Measurements from ENCODE around the gene GARNL3.

Gene GARNL3

DNA sequence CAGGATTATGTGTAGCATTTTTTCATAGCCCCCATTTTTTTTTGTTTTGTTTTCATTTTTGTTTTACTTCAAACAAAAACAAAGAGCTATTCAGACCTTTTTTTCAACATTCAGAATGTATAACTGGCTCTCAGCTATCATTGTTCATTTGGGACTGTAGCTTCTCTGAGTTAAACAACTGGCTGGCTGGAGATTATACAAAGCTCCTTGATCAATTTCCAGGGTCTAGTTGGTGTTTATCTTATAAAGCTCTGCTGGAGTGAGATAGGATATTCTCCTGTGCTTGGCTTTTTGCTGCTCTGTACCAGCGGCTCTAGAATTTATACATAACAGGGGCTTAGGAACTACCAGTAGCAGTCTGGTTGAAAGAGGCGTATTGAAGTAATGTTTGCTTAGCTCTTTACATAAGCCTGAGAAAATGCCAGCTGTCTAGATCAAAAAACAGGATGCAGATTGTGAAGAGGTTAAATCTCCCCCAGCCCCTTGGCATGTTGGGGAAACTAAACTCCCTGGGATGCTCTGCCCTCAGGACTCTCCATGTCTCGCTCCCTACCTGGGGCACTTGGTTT, 15.2 kb downstream of the GARNL3 start:
- DNase-seq (ENCODE audit: low spot score), result no peak

DNA sequence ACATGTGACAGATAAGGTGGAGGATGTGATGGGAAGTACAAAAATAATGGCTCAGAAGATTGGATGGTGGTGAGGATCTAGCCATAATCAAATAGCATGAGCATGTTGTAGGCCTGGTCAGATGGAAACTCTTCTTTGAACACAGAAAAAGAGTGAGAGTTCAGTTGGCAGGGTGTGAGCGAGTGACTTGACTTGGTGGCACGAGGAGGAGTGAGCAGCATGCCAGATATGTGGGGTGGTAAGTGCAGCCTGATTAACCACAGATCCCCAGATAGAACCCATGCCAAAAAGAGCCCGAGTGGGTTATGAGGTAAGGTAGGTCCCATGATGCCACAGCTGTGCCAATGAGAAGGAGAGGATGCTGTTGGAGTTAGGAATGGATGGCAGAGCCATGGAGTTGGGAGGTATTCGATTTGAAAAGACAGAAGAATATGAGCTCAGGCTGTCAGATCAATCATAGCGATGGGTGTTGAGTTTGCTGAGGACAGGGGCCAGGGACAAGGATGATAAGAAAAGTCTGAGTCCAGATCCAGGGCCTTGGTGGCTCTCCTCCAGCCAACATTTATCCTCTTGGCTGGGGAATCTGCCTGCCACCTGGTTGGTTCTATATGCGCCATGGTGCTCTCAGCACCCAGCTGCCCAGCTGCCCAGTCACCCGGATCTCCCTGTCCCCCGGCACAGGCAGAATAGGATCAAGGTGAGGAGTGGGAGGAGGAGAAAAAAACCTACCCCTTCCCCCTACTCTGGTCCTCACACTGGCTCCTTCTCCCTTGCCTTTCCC, 16.5 kb downstream of the GARNL3 start:
- no peak for DNase-seq (ENCODE audit: low spot score)

DNA sequence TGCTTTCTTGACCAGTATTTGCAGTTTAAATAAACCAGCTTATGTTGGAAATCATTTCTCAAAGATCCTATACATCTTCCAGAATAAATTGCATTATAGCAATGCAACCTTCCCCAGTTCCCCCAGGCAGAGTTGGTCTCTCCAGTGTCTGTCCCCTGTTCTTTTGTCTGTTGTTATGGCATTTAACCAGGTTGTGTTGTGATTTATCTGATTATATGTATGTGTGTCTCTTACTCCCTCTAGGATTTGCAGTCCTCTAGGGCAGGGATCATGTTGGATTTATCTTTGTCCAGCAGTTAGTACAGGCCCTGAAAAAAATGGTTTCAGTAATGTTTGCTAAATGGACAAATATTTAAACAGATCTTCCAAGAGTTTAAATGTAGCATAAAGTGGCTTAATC, 17.3 kb downstream of the GARNL3 start:
- no peak for DNase-seq (ENCODE audit: low spot score)

DNA sequence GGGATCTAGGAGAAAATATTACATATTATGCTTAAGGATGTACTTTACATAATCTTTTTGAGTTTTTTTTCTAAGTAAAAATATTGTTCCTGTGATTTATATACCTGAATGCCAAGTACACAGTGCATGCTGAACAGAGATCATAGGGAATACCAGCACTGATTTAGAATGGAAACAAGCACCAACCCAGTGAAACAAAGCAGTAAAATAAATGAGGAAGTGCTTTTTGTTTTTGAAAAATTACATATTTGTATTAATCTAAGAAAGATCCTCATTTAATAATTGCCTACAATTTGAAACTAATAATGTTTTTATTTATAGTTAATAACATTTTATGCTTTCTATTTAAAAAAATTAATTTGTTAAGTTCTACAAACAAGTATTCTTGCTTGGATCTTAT, 18.0 kb downstream of the GARNL3 start:
- DNase-seq (ENCODE audit: low spot score), result no peak

DNA sequence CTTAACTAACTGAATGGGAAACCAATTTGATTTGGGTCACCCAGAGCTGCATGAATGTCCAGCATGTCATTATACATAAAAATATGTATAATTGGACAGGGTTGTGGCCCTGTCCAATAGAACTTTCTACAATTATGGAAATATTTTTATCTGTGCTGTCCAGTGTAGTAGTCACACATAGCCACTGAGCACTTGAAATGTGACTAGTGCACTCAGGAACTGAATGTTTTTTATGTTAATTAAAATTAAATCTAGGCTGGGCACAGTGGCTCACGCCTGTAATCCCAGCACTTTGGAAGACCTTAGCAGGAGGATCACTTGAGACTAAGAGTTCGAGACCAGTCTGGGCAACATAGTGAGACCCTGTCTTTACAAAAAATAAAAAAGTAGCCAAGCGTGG, 18.6 kb downstream of the GARNL3 start:
- no peak for DNase-seq (ENCODE audit: low spot score)

DNA sequence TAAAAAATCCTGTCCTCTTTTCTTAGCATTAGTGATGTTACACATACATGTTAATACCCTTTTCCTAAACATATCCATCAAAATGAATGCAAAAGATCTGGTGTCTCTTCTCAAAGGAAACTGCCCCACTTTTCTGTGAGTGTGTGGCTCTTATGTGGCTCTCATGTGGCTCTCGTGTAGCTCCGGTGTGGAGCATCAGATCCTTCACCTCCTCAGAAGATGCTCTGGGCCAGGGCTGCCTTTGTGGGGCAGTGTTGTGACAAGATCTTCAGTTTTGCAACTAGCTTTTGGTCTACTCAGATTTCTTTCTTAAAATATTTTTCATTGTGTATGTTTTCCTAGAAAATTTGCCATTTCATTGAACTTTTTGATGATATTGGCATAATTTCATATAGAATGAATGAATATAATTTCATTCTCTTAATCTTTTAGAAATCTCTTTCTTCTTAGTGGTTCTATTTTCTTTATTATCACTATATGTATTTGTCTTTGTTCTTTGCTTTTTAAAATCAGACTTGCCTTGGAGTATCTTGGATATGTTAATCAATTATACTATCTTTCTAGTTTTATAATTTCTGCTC, 19.4 kb downstream of the GARNL3 start:
- DNase-seq (ENCODE audit: low spot score), result peak; percentile 30

DNA sequence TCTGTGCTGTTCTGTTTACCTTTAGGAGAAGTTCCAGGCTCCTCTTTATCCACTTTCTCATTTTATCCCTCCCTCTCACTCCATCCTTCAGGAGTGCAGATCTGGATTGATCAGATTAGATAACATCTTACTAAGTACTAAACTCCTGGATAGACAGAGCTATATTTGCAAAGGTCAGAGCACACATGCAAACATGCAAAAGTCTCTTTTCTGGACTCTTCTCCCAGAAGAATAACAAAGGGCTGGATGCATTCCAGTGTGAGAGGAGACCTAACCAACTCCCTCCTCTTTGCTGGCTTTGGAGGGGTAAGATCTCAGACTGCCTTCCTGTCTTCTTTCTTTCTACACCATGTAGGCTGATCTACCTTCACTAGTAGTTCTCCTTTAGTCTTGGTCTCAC, 21.4 kb downstream of the GARNL3 start:
- DNase-seq (ENCODE audit: low spot score), result no peak

DNA sequence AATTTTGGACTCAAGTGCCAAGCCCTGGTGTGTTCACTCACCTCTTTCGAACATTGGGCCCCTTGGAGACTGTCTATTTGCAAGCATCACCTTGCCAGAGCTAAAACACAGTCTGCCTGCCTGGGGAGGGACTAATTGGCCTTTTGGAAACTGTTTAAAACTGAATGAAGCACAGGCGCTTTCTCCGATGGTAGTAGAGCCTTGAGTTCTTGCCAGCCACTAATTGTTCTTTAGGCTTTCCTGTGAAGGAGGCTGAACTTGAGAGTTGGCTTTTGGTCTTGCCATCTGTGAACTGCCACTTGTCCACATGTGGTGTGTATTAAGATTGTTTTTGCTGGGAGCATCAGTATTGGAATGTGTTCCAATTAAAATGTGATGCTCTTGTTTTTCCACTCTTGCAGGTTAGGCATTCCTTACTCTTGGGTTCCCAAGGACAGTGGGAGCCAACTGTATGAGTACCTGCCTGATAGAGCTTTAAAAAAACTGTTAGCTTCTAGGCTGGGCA, 26.0 kb downstream of the GARNL3 start:
- DNase-seq (ENCODE audit: low spot score), result no peak

DNA sequence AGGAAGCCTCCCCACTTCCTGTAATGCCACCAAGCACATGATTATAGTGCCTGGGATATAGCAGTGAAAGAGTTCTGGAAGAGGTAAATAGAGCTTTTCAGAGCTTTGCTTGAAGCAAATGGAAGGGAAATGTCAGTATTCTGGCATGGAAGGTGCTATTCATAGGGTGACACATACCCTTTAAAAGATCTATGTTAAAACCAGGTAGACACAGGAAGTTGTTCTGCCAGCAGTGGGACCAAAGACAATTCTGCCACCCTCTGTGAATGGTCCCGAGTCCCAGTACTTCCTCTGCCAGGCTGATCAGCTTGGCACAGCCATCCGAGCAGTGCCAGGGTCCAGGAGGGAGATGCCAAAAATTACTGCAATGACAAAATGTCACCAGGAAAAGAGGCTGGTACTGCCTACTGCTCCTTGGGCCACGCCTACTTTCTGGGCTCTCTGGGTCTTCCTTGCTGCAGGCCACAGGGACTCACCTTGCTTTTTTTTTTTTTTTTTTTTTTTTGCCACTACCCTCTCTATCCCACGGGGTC, 26.7 kb downstream of the GARNL3 start:
- no peak for DNase-seq (ENCODE audit: low spot score)

DNA sequence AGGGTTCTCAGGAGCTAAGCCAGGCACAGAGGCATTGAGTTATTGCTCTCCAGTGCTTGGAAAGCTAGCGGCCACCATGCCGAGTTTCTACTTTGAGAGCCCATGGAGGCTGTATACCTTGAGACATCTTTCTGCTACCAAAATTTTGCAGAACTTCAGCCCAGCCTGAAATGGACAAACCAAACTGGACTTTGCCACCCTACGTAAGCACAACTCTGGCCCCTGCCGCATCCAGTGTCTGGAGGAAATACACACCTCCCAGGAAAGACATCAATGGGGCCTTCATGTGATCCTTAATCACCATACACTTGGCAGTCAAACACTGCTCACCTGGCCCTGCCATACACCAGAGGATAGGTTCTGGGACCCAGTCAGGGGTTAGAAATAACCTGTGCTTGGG, 27.8 kb downstream of the GARNL3 start:
- DNase-seq (ENCODE audit: low spot score), result no peak

DNA sequence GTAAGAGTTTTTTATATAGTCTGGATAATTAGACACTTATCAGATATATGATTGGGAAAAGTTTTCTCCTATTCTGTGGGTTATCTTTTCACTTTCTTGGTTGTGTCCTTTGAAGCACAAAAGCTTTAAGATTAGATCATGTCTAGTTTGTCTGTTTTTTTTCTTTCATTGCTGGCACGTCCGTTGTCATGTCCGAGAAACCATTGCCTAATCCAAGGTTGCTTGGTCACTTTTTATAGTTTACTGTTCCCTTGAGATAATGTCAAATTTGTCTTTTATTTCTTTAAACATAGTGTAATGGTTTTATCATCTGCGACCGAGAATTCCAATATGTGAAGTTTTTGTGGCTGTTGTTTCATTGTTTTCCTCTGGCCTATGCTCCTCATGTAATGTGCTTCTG, 28.8 kb downstream of the GARNL3 start:
- no peak for DNase-seq (ENCODE audit: low spot score)

DNA sequence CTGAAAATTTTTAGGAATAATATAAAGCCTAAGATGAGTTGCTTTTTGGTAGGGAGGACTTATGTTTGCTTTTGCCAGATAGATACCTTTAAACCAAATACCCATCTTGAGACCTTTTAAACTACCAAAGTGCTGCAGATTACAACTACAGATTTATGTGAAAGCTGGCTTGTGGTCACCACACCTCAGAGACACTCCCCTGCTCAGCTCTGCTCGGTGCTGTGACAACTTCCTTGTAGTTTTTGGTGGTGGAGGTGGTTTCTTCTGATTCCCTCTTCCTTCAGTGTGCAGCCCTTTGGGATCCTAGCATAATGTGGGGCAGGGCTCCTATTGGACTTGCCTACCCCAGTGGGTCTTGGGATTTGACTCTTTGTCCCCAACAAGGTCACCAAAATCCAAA, 29.2 kb downstream of the GARNL3 start:
- DNase-seq (ENCODE audit: low spot score), result no peak

DNA sequence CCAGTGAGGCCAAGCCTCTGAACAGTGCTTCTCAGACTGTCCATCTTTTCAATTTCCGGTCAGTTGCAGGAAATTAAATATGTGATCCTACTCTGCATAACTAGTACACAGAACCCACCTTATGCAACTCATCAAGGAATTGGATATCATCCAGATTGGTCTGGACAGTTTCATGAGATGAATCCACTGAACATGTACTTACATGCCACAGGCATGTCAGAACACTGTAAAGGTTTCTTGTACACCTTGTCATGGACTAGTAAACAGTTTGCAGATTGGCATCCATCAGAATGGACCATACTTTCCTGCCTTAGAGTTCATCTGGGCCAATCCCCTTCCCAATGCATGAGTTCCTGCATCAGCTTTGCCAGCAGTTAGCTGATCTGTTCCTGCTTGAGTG, 30.4 kb downstream of the GARNL3 start:
- DNase-seq (ENCODE audit: low spot score), result no peak

DNA sequence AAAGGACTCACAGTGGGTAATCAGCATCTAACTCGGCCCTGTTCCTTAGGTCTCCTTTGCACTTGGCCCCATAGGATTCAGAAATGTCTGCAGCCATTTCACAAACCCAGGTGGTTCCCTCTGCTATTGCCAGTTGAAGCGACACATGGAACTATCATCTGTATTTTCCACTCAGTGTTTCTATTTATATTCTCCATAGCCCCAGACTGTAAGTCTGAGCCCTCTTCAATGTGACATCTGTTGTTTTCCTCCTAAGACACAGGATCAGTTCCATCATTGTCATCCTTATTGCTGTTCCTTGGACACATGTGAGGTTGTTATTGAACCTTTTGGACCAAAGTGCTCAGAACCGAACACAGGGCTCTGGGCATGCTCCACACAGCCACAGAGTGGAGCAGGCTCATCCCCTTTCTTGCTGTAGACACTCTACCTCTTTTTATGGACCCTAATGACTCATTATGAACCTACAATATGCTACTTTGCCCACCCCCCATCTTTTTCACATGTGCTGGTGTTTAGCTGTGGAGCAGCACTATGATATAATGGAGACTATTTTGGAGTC, 36.4 kb downstream of the GARNL3 start:
- no peak for DNase-seq (ENCODE audit: low spot score)

DNA sequence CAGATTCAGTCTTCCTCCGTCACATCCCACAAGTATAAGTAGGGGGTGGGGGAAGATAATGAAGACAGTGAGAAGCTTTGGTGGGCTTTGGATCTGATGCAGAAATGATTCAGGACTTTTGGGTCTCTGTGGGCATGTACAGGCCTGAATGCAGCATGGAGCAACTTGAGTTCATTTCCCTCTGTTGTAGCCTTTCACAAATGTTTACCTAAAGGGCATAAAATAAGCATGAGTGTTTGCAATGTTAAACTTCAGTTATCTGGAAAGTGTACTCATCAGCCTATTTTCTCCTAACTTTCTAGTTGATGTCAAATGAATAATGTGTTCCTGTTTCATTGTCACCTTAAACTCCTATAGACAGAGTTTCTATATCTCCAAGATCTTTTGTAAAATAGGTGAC, 39.3 kb downstream of the GARNL3 start:
- DNase-seq (ENCODE audit: low spot score), result no peak

DNA sequence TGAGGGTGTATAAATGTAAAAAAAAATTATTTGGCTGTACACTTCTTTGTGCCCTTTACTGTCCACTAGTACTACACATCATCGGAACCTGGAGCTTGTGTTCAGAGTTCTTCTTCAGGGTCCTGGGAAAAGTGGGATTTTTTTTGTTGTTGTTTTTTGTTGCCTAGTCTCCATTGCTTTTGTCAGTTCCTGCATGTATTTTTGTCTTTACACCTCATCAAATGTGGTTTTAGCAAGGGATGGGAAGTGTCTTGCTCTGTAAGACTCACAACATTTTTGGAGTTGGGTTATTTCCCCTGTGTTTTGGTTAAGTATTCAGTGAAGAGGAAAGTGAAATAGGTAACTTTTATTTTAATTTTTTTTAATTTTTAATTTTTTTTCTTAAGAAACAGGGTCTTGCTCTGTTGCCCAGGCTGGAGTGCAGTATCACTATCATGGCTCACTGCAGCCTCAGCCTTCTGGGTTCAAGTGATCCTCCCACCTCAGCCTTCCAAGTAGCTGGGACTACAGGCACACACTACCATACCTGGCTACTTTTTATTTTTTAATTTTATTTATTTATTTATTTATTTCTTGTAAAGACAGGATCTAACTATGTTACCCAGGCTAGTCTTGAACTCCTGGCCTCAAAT, 40.7 kb downstream of the GARNL3 start:
- no peak for DNase-seq (ENCODE audit: low spot score)

DNA sequence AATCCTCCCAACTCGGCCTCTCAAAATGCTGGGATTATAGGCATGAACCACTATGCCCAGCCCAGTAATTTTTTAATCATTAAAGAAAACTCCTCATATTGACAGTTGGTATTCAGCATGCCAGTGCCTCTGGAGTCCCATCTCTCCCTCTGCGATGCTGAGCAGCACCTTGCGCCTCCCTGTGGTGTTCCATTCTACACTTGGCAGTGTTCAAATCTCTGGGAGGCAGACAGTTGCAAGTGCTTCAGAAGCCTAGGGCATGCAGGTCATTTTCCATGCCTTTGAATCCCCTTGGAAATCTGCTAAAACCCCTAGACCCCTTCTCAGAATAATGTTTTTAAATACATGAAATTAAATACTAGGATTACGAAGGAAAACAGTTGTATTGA, 41.3 kb downstream of the GARNL3 start:
- DNase-seq (ENCODE audit: low spot score), result peak; percentile 28

DNA sequence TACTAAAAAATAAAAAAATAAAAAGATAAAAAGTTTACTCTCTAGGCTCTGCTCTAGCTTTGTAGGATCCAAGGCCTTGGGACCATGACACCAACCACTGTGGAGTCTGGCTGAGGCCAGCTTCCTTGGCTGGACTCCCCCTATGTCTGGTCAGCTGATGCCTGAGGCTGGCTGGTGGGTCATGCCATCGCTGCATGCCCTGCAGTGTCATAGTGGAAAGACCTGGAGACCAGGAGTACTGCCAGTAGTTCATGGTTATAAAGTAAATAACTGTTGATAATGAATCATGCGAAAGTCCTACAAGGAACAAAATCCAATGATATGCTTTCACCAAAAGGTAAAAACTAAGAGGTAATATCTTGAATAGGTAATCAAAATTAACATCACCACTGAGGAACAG, 43.2 kb downstream of the GARNL3 start:
- no peak for DNase-seq (ENCODE audit: low spot score)

DNA sequence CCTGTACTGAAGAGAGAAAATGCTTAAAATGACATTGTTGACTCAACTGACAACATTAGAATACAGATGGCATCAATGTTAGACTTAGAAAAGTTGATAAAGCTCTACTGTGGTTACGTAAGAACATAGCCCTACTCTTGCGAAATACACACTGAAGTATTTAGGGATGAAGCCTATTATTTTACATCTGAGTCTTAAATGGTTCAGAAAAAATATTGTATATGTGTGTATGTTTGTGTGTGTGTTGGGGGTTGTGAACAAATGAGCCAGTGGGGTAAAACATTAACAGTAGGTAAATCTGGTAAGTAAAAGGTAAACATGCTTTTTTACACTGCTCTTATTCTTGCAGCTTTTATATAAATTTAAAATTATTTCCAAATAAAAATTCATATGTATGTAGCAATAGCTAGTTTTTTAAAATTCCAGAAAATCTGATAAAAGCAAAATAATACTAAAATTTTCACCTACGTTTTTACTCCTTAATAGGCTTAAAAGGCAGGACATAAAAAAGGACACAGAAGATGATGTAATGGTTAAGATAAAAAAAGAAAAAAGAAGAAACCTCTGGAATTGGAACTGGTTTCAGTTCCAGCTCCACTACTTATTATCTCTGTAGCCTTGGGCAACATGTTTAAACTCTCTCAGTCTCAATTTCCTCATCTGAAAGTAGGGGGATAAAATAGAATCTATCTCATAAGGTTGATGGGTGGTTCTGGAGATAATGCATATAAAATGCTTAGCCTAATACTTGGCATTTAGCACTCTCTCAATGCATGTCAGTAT, 44.3 kb downstream of the GARNL3 start:
- DNase-seq (ENCODE audit: low spot score), result no peak

DNA sequence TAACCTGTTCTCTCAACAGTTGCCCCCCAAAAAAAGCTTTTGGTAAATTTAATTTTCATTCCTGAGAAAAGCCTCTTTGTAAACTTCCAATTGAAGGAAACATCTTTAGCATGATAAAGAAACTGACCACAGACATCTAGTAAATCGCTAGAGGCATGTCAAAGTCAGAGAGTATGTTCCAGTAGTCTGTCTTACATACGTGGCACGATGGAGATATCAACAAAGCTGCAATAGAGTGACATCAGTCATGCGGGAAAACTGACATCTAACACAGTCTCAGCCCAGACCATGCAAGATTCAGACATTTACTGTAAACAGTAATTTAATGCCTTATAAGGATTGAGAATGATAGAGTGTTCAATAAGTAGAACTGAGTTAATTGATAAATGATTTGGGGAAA, 45.1 kb downstream of the GARNL3 start:
- DNase-seq (ENCODE audit: low spot score), result no peak

DNA sequence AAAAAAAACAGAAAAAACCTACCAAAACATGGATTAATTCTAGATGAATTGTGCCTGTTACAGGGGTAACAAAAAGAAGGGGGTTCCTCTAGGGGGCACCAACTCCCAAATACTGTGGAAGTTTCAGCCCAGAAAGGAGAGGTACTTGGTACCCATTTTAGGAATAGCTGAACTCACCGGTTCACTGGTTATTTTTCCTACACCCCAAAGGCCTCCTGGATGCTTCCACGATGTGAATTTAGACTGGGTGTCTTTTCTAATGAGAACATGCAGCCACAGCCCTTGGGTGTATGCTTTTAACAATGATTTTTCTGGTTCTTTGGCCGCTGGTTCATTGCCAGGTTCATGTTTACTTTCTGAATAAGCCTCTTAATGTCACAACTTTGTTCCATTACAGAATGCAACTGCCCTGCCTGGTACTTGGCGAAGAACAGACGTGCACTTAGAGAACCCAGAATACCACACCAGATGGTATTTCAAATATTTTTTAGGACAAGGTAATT, 46.7 kb downstream of the GARNL3 start:
- peak; percentile 45 for DNase-seq (ENCODE audit: low spot score)

Measured in iPS-NIHi11 (cell line).